WTC11 (cell line): ENCODE data around the gene SMURF1.

Source experiments
- CTCF ChIP-seq: fragments of 200-600 bp; IDR thresholded peaks from 2 replicates; pipeline ENCODE4 v1.8.0; 2022; ENCODE audit warnings: antibody characterized with exemption
- FOXK1 ChIP-seq: sonication (generic); formaldehyde crosslinking; IDR thresholded peaks from 2 replicates; pipeline ENCODE4 v1.8.0; 2022; ENCODE audit warnings: mild to moderate bottlenecking, moderate library complexity, missing genetic modification reagents
- MAX ChIP-seq: sonication (generic); formaldehyde crosslinking; IDR thresholded peaks from 2 replicates; pipeline ENCODE4 v1.8.0; 2022; ENCODE audit warnings: mild to moderate bottlenecking, missing genetic modification reagents

GRCh38 chr7:99000904-99001465 lies 142.9 kb downstream of the SMURF1 start:
- TF ChIP-seq MAX = no peak
- no peak for TF ChIP-seq FOXK1 (CRISPR knock-in tag)
- no peak for TF ChIP-seq CTCF
